HG03064 (cell line): Measurements from ENCODE around the gene APBB2.
"Not testable (repeated sequence)": the region's sequence is repeated elsewhere in the genome, so short reads cannot be mapped to it uniquely, and the experiment has no call there.

Experiments used
- ATAC-seq: cut with Tn5 transposase; IDR thresholded peaks from one replicate; pipeline ENCODE4 v1.9.1; 2021; ENCODE audit warnings: low read depth; ENCODE audit not compliant: unreplicated experiment

Gene APBB2

GRCh38 chr4:40842725-40843423 lies 371.5 kb downstream of the APBB2 start:
- no peak for ATAC-seq

- ATAC-seq = no peak
These were observed 372.0 kb downstream of the APBB2 start for GRCh38 chr4:40842318-40842717.

GRCh38 chr4:40840985-40841571 lies 373.3 kb downstream of the APBB2 start:
- ATAC-seq = peak; percentile 64

- no peak for ATAC-seq
These were observed 373.9 kb downstream of the APBB2 start for GRCh38 chr4:40840255-40840984.

- no peak for ATAC-seq
These were observed 375.6 kb downstream of the APBB2 start for GRCh38 chr4:40838742-40839141.

- ATAC-seq = no peak
These were observed 377.1 kb downstream of the APBB2 start for GRCh38 chr4:40837094-40837870.

GRCh38 chr4:40833212-40833611 lies 381.1 kb downstream of the APBB2 start:
- no peak for ATAC-seq

- no peak for ATAC-seq
These were observed 382.2 kb downstream of the APBB2 start for GRCh38 chr4:40832175-40832574.

- ATAC-seq = no peak
These were observed 383.0 kb downstream of the APBB2 start for GRCh38 chr4:40831146-40831907.

GRCh38 chr4:40829586-40829985 lies 384.8 kb downstream of the APBB2 start:
- no peak for ATAC-seq

GRCh38 chr4:40828661-40829060 lies 385.7 kb downstream of the APBB2 start:
- ATAC-seq = no peak

- no peak for ATAC-seq
These were observed 386.6 kb downstream of the APBB2 start for GRCh38 chr4:40827758-40828157.

GRCh38 chr4:40826821-40827220 lies 387.5 kb downstream of the APBB2 start:
- ATAC-seq = no peak

GRCh38 chr4:40825014-40825838 lies 389.1 kb downstream of the APBB2 start:
- ATAC-seq = no peak

GRCh38 chr4:40822420-40823166 lies 391.7 kb downstream of the APBB2 start:
- no peak for ATAC-seq

GRCh38 chr4:40820101-40820500 lies 394.2 kb downstream of the APBB2 start:
- ATAC-seq = no peak

GRCh38 chr4:40817157-40817556 lies 397.2 kb downstream of the APBB2 start:
- ATAC-seq = not testable (repeated sequence)

GRCh38 chr4:40812856-40813255 lies 401.5 kb downstream of the APBB2 start:
- ATAC-seq = no peak

- ATAC-seq = no peak
These were observed 402.0 kb downstream of the APBB2 start for GRCh38 chr4:40812386-40812785.
